Bronchial epithelial cell (primary cell): ENCODE results near the gene IFT122. TPM values are rescaled to one million over a fixed set of nuclear protein-coding genes. Genes with fewer than 3 reads are reported as not detected.
"Not testable (repeated sequence)": the region's sequence is repeated elsewhere in the genome, so short reads cannot be mapped to it uniquely, and the experiment has no call there.

Experiments used
- DNase-seq: peaks from one replicate; pipeline ENCODE4 v3.0.0-alpha.2; 2010; ENCODE audit warnings: low read depth
- FAIRE-seq: peaks from 2 replicates; lab custom pipeline; 2011; peaks lifted over from hg19 to GRCh38; lab: Jason Lieb, UNC
- H3K27me3 ChIP-seq: 2 replicates; pipeline ENCODE4 v1.5.1; 2011; ENCODE audit warnings: low read length; ENCODE audit not compliant: control insufficient read depth, insufficient read depth
- H3K36me3 ChIP-seq: 2 replicates; pipeline ENCODE4 v1.5.1; 2011; ENCODE audit warnings: low read length; ENCODE audit not compliant: control insufficient read depth, insufficient read depth
- H3K4me3 ChIP-seq: 2 replicates; pipeline ENCODE4 v1.5.1; 2011; ENCODE audit warnings: mild to moderate bottlenecking, low read depth, low read length, control low read depth
- CTCF ChIP-seq: IDR thresholded peaks from 2 replicates; pipeline ENCODE4 v1.5.1; 2011; ENCODE audit warnings: mild to moderate bottlenecking, moderate library complexity, low read length, control low read depth, inconsistent platforms; ENCODE audit not compliant: insufficient read depth, severe bottlenecking
- total RNA-seq: library from RNA; depleted of rRNA; stranded (reverse); fragments of >200 nt; gene quantifications from 2 replicates; pipeline ENCODE4 v1.2.1, GENCODE V29; 2014

Gene IFT122
- total RNA-seq, 1 donor from 2014 or later: 10.0 TPM

DNA sequence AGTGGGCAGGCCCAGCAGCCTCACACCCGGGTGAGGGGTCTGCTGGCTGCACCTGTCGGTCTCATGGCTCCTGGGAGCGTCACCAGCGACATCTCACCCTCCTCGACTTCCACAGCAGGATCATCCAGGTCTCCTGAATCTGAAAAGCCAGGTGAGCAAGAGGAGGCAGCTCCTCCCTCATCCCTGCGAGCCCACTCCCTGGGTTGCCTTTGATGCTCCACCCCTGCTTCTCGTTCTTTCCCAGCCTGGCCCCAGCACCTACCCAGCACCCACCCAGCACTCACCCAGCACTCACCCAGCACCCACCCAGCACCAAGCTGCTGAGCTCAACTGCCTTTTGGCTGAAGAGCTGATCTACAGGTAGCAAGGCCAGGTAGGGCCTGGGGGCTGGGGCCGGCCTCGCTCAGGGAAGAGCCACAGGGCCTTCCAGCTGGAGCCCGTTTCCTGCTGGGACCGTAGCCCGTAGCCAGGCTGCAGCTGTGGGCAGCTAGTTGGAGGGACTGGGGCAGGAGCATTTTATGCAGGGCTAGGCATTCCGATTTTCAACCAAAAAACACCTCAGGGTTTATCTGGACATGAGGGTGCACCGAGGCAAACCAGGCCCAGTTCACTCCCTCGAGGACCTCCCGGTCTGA, 103.2 kb downstream of the IFT122 start, which contains the start of gene H1-8:
H1-8 (plus strand) TSS at position 20 of the 635 bp plus-strand sequence; CDS start at position 64, 44 bp downstream.
- Histone ChIP-seq H3K27me3 (peaks cover 3% of the 10 kb centered on the region), H3K36me3 (no peaks in the 10 kb centered on the region), H3K4me3 (no peak within 1 kb of the TSS)
- DNase-seq (no peak), FAIRE-seq (no peak)
- no peak for TF ChIP-seq CTCF

GRCh38 chr3:129543999-129544398, 104.0 kb downstream of the IFT122 start:
- Histone ChIP-seq H3K36me3 (no peaks in the 10 kb centered on the region), H3K4me3 (no peak overlapping the region), H3K27me3 (peaks cover 3% of the 10 kb centered on the region)
- no peak for TF ChIP-seq CTCF
- FAIRE-seq: peak; percentile 36
- no peak for DNase-seq

- FAIRE-seq, H3K36me3 ChIP-seq, DNase-seq, H3K27me3 ChIP-seq, H3K4me3 ChIP-seq: not testable (repeated sequence)
These were observed 105.9 kb downstream of the IFT122 start for GRCh38 chr3:129545951-129546350.

DNA sequence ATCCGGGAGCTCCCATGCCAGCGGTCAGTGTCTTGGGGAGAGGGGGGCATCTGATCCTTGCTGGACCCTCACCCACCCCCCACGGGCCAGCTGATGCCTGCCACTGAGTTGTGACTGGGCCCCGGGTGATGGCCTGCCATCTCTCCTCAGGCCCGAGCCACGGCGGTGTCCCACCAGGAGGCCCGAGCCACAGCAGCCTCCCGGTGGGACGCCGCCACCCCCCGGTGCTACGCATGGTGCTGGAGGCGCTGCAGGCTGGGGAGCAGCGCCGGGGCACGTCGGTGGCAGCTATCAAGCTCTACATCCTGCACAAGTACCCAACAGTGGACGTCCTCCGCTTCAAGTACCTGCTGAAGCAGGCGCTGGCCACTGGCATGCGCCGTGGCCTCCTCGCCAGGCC, 107.2 kb downstream of the IFT122 start:
- Histone ChIP-seq H3K4me3 (no peak overlapping the region), H3K27me3 (peaks cover 3% of the 10 kb centered on the region), H3K36me3 (no peaks in the 10 kb centered on the region)
- TF ChIP-seq CTCF: no peak
- no peak for DNase-seq
- FAIRE-seq: no peak

GRCh38 chr3:129548104-129548965, 108.3 kb downstream of the IFT122 start:
- peaks cover 2% of the 10 kb centered on the region for H3K27me3 ChIP-seq
- no peak for TF ChIP-seq CTCF
- FAIRE-seq (no peak), DNase-seq (no peak)
- H3K4me3 ChIP-seq: no peak overlapping the region
- H3K36me3 ChIP-seq: no peaks in the 10 kb centered on the region
